Activated T-helper 17 cell treated with anti-CD3 and anti-CD28 coated beads, Interleukin-2, amount 50 U/mL, for 72 hours (primary cell): ENCODE results near the gene PTPN14. TPM values are rescaled to one million over a fixed set of nuclear protein-coding genes. Genes with fewer than 3 reads are reported as not detected.
"Not testable (repeated sequence)": the region's sequence is repeated elsewhere in the genome, so short reads cannot be mapped to it uniquely, and the experiment has no call there.

Experiments
- ATAC-seq: fragments of 150-1000 bp; cut with Tn5 transposase; replicated peaks from 2 replicates; pipeline ENCODE4 v1.10.0; 2021; ENCODE audit warnings: mild to moderate bottlenecking, moderate library complexity
- H3K27ac Mint-ChIP-seq: one replicate; pipeline ENCODE4 v1.8.0; 2022; ENCODE audit warnings: mixed read lengths
- H3K27me3 Mint-ChIP-seq: one replicate; pipeline ENCODE4 v1.8.0; 2022; ENCODE audit warnings: mixed read lengths
- H3K36me3 Mint-ChIP-seq: one replicate; pipeline ENCODE4 v1.8.0; 2022; ENCODE audit warnings: low read depth, mild to moderate bottlenecking, mixed read lengths
- H3K4me1 Mint-ChIP-seq: one replicate; pipeline ENCODE4 v1.8.0; 2022; ENCODE audit warnings: mixed read lengths
- H3K4me3 Mint-ChIP-seq: one replicate; pipeline ENCODE4 v1.8.0; 2022; ENCODE audit warnings: mild to moderate bottlenecking, mixed read lengths
- H3K9me3 Mint-ChIP-seq: one replicate; pipeline ENCODE4 v1.8.0; 2022; ENCODE audit warnings: mixed read lengths
- total RNA-seq, 2 donors: library from RNA; stranded (reverse); gene quantifications; one replicate each; pipeline ENCODE4 v1.2.3, GENCODE V29; 2022

PTPN14 gene
- total RNA-seq, 2 donors from 2014 or later: 0.66 to 0.89 TPM

DNA sequence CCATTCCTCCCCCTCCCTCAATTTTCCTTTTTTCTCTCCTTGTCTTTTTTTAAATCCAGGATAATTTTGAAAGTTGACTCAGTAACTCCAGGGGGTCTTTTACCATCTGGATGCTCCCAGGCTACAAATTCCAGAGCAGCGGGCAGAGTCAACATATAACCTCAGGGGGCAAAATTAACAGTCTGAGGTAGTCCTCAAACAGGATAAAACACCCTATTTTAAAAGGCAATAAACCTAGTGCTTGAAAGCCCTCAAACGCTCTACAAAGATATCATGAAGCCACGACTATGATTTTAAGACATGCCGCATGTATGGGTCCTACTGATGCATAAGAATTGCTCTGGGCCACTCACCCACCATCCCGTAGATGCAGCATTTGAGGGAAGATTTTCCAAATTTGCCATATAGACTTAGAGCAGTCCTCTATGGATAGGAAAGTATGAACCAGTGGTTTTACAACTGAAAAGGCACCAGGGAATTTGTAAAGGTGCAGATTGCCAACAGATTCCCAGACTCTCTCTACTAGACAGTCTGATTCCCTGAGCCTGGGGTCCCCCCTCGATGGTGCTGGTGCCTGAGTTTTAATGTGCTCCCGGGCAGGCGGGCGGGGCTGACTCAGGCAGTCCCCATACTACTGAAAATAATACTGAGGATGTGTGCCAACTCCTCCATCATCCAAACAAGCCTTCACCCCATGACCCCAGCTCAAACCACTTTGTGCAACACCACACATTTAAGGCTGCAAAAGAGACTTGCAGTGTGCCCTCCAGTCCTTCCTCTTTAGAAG lies 37.2 kb downstream of the PTPN14 start:
- Mint-ChIP-seq H3K4me3 (no peak overlapping the region), H3K27me3 (peaks cover 7% of the 10 kb centered on the region), H3K9me3 (no peaks in the 10 kb centered on the region), H3K36me3 (no peaks in the 10 kb centered on the region), H3K27ac (no peak overlapping the region), H3K4me1 (no peaks in the 10 kb centered on the region)
- ATAC-seq: no peak

DNA sequence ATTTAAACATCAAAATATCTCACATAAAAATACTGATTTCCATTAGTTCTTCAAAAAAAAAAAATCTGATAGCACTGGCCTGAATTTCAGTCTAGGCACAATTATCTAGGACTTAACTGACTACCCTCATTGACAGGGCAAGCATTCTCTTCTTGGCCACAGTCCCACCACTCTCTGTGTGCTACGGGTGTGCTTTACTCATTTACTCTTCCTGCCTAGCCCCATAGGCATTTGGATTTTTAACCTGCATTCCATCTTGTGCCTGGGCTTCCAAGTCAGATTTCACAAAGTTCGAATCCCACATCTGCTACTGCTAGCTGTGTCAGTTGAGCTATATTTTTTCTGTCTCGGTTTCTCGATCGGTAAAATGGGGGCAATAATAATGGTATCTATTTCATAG lies 38.0 kb downstream of the PTPN14 start:
- peaks cover 9% of the 10 kb centered on the region for H3K27me3 Mint-ChIP-seq
- H3K4me3 Mint-ChIP-seq: no peak overlapping the region
- no peak overlapping the region for H3K27ac Mint-ChIP-seq
- no peaks in the 10 kb centered on the region for H3K4me1 Mint-ChIP-seq
- no peak for ATAC-seq
- no peaks in the 10 kb centered on the region for H3K9me3 Mint-ChIP-seq
- H3K36me3 Mint-ChIP-seq: no peaks in the 10 kb centered on the region

DNA sequence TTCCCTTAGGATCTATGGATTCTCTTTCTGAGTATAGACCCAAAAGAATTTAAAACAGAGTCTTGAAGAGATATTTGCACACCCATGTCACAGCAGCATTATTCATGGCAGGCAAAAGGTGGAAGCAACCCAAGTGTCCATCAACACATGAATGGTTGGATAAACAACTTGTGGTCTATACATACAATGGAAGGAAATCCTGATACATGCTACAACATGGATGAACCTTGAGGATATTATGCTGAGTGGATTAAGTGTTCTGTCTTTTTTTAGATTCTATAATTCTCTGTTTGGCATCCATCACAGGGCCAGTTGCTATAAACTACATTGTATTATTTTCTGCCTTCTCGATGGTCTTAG lies 39.8 kb downstream of the PTPN14 start:
- Mint-ChIP-seq H3K4me1 (no peaks in the 10 kb centered on the region), H3K27ac (no peak overlapping the region), H3K36me3 (no peaks in the 10 kb centered on the region), H3K9me3 (no peaks in the 10 kb centered on the region), H3K27me3 (peaks cover 12% of the 10 kb centered on the region), H3K4me3 (no peak overlapping the region)
- ATAC-seq: no peak

DNA sequence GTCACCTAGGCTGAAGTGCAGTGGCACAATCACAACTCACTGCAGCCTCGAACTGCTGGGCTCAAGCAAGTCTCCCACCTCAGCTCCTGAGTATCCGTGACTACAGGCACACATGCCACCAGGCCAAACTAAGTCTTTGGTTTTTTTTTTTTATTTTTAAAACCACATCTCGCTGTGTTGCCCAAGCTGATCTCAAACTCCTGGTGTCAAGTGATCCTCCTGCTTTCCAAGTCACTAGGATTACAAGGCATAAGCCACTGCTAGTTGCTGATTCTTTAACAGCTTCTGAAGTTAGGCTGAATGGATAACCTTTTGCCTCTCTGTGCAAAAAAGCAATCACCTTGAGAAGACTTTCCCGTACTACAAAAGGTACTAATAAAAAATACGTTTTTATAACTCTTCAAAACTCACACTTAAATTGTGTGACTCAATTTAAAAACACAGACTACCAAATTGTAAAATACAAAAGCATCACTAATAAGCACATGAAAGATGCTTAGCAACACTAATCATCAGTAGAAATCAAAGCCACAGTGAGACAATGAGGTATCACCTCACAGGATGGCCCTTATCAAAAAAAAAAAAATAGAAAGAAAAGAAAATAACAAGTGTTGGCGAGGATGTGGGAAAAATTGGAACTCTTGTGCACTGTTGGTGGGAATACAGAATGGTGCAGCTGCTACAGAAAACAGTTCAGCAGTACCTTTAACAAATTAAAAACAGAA lies 40.3 kb downstream of the PTPN14 start:
- H3K36me3 Mint-ChIP-seq: no peaks in the 10 kb centered on the region
- no peaks in the 10 kb centered on the region for H3K4me1 Mint-ChIP-seq
- H3K9me3 Mint-ChIP-seq: no peaks in the 10 kb centered on the region
- no peak for ATAC-seq
- peaks cover 12% of the 10 kb centered on the region for H3K27me3 Mint-ChIP-seq
- H3K4me3 Mint-ChIP-seq: no peak overlapping the region
- H3K27ac Mint-ChIP-seq: no peak overlapping the region

DNA sequence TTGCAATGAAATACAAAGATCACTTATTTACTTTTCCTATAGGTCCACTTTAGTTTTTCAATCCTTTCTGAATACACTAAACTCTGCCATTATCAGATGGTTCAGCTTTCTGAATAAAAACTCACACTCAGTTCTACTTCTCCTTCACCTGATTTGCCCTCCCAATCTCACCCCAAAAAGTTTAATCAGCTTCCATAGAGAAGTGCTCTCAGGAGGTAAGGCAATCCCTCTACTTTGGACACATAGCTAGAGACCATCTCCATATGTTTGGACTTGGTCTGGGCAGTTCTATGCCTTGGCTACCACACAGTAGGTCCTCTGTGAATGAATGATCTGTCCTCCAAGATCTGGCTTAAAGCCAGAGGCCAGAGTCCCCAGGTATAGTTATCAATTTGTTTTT lies 40.9 kb downstream of the PTPN14 start:
- Mint-ChIP-seq H3K4me1 (no peaks in the 10 kb centered on the region), H3K36me3 (no peaks in the 10 kb centered on the region), H3K27me3 (peaks cover 15% of the 10 kb centered on the region), H3K4me3 (no peak overlapping the region), H3K27ac (no peak overlapping the region), H3K9me3 (no peaks in the 10 kb centered on the region)
- ATAC-seq: no peak

DNA sequence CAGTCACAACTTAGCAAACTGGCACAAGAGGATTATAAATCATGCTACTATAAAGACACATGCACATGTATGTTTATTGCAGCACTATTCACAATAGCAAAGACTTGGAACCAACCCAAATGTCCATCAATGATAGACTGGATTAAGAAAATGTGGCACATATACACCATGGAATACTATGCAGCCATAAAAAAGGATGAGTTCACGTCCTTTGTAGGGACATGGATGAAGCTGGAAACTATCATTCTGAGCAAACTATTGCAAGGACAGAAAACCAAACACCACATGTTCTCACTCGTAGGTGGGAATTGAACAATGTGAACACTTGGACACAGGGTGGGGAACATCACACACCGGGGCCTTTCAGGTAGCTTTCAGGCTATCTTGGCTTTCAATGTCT lies 41.8 kb downstream of the PTPN14 start:
- not testable (repeated sequence) for ATAC-seq, H3K4me1 Mint-ChIP-seq, H3K4me3 Mint-ChIP-seq, H3K36me3 Mint-ChIP-seq, H3K9me3 Mint-ChIP-seq, H3K27ac Mint-ChIP-seq
- peaks cover 19% of the 10 kb centered on the region for H3K27me3 Mint-ChIP-seq

DNA sequence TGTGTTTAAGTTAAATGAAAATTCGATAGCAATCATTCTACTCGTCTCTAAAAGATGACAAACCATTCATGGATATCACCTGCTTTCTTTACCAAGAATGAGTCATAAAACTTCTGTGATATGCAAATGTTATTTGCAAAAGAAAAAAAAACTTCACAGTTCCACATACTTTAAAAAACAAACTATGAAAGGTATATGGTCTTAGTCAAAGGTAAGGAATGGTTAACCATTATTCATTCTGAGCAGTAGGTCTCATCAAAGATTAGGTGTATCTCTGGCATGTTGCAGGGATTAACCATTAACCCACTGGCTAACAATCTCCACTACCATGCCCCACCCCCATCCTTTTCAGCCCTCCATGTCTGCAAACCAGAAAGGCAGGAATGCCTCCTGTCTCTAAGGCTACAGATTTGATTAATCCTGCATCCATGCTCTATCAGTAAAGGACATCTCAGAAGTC lies 44.4 kb downstream of the PTPN14 start:
- Mint-ChIP-seq H3K4me1 (no peaks in the 10 kb centered on the region), H3K4me3 (no peak overlapping the region), H3K27ac (no peak overlapping the region), H3K9me3 (no peaks in the 10 kb centered on the region), H3K27me3 (peaks cover 30% of the 10 kb centered on the region), H3K36me3 (no peaks in the 10 kb centered on the region)
- no peak for ATAC-seq

DNA sequence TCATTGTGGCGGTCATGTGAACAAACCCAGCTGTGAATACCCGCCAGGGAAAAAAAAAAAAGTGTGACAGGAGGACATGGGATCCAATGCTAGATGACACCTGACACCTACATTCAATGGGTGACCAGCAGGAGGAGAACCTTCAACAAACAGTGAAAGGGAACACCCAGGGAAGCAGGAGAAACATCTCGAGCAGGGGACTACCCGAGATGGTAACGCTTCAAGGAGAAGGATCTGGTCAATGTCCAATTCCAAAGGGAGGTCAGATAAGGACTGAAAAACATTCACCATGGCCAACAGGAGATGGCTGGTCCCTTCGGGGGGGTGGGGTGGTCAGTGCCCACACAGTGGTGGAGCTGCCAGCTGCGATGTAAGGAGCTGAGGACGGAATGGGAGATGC lies 46.3 kb downstream of the PTPN14 start:
- Mint-ChIP-seq H3K4me1 (no peaks in the 10 kb centered on the region), H3K27ac (no peak overlapping the region), H3K9me3 (no peaks in the 10 kb centered on the region), H3K27me3 (peaks cover 34% of the 10 kb centered on the region), H3K4me3 (no peak overlapping the region), H3K36me3 (no peaks in the 10 kb centered on the region)
- no peak for ATAC-seq

DNA sequence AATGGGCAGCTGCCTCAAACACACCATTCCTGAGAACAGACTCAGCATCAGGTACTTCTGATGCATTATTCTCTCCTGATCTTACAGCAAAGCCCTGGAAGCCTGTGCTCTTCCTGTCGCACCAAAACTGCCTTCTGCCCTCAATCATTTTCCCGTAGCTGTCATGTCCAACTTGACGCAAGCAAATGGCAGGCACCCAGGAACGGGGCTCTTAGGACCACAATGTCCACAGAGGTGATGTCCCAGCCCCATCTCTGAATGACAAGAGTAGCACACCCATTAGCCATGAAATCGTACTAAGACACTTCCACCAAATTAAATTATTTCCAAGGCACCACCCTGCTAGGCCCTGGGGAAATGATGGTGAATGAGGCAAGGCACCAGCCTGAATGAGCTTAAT lies 47.1 kb downstream of the PTPN14 start:
- no peak for ATAC-seq
- Mint-ChIP-seq H3K27me3 (peaks cover 35% of the 10 kb centered on the region), H3K27ac (no peak overlapping the region), H3K9me3 (no peaks in the 10 kb centered on the region), H3K4me3 (no peak overlapping the region), H3K36me3 (no peaks in the 10 kb centered on the region), H3K4me1 (no peaks in the 10 kb centered on the region)

DNA sequence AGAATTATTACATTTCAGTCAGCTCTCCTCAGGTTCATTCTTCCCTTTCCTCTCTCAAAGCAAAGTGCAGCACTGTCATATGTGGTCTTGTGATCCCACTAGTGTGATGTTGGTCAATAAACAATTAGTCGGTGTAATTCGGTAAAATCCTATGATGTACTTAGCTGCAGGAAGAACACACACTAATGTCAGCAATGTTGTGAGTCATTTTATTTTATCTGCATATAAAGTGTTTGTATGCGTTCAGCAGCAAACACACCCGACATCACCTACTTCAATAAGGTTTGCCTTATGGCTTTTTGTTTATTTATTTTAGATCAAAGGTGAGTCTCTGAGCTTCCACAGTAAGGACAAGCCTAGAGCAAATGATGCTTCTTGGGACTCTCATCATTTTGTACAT lies 47.8 kb downstream of the PTPN14 start:
- Mint-ChIP-seq H3K27me3 (peaks cover 37% of the 10 kb centered on the region), H3K4me1 (no peaks in the 10 kb centered on the region), H3K9me3 (no peaks in the 10 kb centered on the region), H3K27ac (no peak overlapping the region), H3K36me3 (no peaks in the 10 kb centered on the region), H3K4me3 (no peak overlapping the region)
- ATAC-seq: no peak

DNA sequence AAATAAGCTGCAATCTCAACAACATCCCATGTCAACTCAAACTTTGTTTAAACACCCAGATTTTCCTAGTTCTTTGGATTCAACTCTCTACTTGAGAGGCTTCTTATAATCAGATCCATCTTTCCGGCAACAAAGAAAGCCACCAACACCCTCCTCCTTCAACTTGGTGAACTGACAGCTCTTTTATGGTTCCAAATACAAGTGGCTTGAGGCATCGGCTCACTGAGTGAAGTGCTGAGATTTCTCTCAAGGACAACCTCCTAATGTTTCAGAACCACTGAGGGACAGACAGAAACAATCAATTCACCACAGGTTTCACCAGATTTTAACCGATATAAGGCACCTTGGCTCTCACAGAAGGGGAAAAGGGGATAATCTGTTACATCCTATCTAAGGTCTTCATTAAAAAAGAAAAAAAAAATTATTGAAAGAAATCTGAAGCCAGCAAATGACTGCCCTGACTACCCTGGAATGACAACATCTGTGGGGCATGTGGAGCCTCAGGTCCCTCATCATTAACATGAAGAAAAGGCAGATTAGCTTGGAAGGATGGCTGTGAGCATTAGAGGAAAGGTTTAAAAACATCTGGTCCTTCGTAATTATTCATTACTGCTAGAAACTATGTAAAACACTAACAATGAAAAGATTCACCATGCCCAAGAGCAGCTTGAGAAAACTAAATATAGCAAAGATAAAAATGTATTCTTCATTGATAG lies 50.9 kb downstream of the PTPN14 start:
- H3K4me3 Mint-ChIP-seq: no peak overlapping the region
- H3K36me3 Mint-ChIP-seq: no peaks in the 10 kb centered on the region
- no peak overlapping the region for H3K27ac Mint-ChIP-seq
- H3K4me1 Mint-ChIP-seq: no peaks in the 10 kb centered on the region
- peaks cover 41% of the 10 kb centered on the region for H3K27me3 Mint-ChIP-seq
- no peak for ATAC-seq
- H3K9me3 Mint-ChIP-seq: no peaks in the 10 kb centered on the region

DNA sequence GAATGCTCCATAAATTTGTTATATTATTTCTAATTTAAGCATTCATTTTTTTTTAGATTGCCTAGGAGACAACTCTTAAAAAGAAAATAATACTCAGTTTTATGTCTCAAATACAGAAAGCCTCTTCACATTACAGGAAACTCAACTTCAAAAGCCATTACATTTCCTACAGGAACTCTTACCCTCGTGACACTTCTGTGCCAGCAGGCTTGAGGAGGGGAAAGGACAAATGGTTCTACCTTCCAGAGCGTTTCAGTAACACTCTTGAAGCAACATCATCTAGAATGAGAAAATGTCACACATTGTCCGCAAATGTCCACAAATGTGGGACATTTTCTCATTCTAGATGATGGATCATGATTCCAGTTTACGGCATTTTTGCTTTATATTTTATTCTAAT lies 51.7 kb downstream of the PTPN14 start:
- H3K27me3 Mint-ChIP-seq: peaks cover 37% of the 10 kb centered on the region
- no peak overlapping the region for H3K4me3 Mint-ChIP-seq
- no peaks in the 10 kb centered on the region for H3K4me1 Mint-ChIP-seq
- ATAC-seq: no peak
- no peaks in the 10 kb centered on the region for H3K36me3 Mint-ChIP-seq
- H3K9me3 Mint-ChIP-seq: no peaks in the 10 kb centered on the region
- no peak overlapping the region for H3K27ac Mint-ChIP-seq

DNA sequence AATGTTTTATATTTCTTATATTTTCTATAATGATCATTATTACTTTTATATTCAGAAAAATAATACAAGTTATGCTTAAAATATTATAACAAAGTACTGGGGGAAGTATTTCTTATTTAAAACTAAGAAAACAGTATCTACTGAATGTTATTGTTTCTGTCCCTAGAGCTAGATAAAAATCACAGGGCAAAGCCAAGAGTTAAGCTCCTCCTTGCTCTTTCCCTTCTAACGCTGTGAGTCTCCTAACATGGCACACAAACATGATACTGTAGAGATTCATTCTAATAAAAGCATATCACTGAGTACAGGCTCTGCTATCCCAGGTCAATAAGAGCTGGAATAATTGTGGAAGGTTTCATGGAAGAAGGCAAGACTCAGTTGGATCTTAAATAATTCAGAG lies 53.4 kb downstream of the PTPN14 start:
- no peaks in the 10 kb centered on the region for H3K4me1 Mint-ChIP-seq
- H3K27me3 Mint-ChIP-seq: peaks cover 32% of the 10 kb centered on the region
- no peak overlapping the region for H3K4me3 Mint-ChIP-seq
- H3K36me3 Mint-ChIP-seq: no peaks in the 10 kb centered on the region
- no peak overlapping the region for H3K27ac Mint-ChIP-seq
- no peak for ATAC-seq
- H3K9me3 Mint-ChIP-seq: no peaks in the 10 kb centered on the region

DNA sequence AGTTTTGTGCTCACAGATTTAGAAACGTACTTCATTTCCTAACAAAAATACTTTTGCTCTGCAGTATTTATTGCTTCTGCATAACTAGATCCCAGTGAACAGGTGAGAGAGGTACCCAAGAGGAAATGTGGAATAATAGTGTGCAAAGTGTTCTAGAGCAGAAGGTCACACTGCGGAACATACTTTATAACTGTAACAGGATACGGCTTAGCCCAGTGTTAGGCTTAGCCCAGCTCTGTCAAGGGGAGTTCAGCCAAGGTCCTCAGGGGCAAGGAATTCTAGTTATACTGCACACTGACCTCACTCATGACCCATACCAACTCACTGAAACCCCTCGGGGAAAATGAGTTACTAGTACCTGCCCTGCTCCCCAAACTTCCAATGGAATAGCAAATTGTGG lies 55.3 kb downstream of the PTPN14 start:
- peaks cover 35% of the 10 kb centered on the region for H3K27me3 Mint-ChIP-seq
- no peaks in the 10 kb centered on the region for H3K9me3 Mint-ChIP-seq
- H3K36me3 Mint-ChIP-seq: no peaks in the 10 kb centered on the region
- ATAC-seq: no peak
- H3K27ac Mint-ChIP-seq: no peak overlapping the region
- no peak overlapping the region for H3K4me3 Mint-ChIP-seq
- H3K4me1 Mint-ChIP-seq: no peaks in the 10 kb centered on the region

DNA sequence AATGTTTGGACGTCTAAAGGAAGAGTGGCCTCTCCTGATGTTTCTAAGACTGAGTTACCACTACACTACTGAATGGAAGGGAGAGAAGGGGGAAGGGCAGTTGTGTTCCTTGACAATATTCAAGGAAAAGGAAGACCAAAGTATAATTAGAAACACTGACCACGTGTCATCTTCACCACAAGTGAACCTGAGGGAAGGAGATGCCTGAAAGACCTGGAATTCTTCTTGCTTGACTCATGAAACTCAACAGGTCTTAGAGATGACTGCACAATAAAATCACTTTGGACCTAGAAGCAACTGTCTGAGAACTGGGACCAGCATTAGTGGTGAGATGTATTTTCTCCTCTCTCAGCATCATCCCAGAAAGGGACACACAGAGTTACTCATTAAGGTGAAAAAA lies 56.7 kb downstream of the PTPN14 start:
- H3K4me1 Mint-ChIP-seq: no peaks in the 10 kb centered on the region
- H3K36me3 Mint-ChIP-seq: no peaks in the 10 kb centered on the region
- no peak overlapping the region for H3K27ac Mint-ChIP-seq
- H3K9me3 Mint-ChIP-seq: no peaks in the 10 kb centered on the region
- H3K27me3 Mint-ChIP-seq: peaks cover 26% of the 10 kb centered on the region
- no peak for ATAC-seq
- H3K4me3 Mint-ChIP-seq: no peak overlapping the region
